HTERT RPE-1 (cell line): ENCODE measurements around the gene TBC1D25.

Experiments used
- in situ Hi-C: fragments of 300-500 bp; cut with MboI; formaldehyde crosslinking; loops from 4 replicates; pipeline ENCODE4 v1.14.3; 2020; ENCODE audit warnings: low sequenced_read_pairs

Gene TBC1D25

DNA sequence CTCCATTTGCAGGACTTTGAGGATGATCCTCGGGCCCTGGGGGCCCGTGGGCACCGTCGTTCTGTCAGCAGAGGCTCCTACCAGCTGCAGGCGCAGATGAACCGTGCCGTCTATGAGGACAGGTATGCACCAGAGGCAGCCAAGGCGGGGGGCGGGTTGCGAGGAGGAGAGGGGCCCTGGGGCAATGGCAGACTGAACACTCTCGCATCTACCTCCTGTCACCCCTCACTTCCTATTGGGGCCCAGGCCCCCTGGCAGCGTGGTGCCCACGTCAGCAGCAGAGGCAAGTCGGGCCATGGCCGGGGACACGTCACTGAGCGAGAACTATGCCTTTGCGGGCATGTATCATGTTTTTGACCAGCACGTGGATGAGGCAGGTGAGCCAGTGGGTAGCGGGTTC, 59.8 kb downstream of the TBC1D25 start:
- in situ Hi-C loops = no loop called here

DNA sequence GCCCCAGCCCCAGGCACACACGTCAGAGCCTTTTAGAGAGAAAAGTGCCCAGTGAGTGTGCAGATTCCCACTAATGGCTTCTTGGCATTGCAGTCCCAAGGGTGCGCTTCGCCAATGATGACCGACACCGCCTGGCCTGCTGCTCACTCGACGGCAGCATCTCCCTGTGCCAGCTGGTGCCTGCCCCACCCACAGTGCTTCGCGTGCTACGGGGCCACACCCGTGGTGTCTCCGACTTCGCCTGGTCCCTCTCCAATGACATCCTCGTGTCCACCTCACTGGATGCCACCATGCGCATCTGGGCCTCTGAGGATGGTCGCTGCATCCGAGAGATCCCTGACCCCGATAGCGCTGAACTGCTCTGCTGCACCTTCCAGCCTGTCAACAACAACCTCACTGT, 60.7 kb downstream of the TBC1D25 start:
- in situ Hi-C loops = no loop called here

DNA sequence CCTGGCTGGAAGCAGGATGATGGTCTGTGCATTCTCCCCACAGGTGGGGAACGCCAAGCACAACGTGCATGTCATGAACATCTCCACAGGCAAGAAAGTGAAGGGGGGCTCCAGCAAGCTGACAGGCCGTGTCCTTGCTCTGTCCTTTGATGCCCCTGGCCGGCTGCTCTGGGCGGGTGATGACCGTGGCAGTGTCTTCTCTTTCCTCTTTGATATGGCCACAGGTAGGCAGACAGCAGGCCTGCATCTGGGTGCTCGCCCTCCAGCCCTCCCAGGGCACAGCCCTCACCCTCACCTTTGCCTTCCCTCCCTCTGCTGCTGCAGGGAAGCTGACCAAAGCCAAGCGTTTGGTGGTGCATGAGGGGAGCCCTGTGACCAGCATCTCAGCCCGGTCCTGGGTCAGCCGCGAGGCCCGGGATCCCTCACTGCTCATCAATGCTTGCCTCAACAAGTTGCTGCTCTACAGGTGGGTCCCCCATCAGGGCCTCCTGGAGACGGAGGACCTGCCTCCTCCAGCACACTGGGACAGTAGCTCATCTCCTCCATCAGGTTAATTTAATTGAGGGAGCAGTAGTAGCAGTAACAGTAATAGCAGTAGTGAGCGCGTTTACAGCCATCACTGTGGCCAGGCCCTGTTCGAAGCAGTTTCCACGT, 62.4 kb downstream of the TBC1D25 start:
- in situ Hi-C loops = no loop called here

DNA sequence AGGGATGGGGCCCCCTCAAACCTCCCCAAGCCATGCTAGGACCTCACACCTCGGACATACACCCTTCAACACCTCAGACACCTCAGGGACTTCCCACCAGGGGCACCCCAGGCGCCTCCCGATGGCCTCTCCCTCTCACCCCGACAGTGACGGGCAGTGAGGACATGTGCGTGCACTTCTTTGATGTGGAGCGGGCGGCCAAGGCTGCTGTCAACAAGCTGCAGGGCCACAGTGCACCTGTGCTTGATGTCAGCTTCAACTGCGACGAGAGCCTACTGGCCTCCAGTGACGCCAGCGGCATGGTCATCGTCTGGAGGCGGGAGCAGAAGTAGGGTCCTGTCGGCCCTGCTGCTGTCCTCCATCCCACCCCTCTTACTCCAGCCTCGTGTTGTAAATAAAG, 65.2 kb downstream of the TBC1D25 start:
- in situ Hi-C loops = no loop called here

DNA sequence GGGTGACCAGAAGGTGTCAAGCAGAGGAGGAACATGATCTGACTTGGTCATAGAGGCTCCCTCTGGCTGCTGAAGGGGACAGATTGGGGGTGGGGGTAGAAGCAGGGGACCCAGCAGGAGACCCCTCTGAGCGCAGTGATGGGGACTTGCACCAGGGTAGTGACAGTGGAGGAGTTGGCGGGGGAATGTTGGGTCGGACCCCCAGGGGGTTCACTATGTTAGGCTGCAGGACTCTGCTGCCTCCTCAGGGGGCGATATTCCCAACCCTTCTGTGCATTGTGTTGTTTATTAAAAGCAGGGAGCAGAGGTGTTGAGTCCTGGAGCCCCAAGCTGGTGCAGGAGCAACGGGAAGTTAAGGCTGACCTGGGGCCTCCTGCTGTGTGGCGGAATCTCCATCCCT, 66.6 kb downstream of the TBC1D25 start:
- in situ Hi-C loops = no loop called here

DNA sequence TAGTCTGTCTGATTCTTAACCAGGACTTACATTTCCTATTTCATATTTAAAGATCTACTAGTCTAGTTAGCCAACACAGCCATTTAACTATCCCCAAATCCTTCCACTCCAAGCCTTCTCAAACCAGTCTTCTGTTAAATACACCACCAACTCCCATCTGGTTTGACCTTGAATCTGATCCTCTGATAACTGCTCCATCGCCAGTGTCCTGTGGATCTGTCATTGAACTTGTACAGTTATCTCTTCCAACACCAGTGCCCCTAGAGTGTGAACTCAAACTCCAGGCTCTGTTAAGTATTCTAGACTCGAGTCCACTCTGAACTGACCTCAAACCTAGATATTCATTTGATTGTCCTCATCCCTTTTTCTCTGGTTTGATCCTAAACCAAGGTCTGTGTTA, 72.2 kb downstream of the TBC1D25 start:
- in situ Hi-C loops = no loop called here
